ENCODE measurements around the gene ZNF598. TPM values are rescaled to one million over a fixed set of nuclear protein-coding genes. Genes with fewer than 3 reads are reported as not detected.

ZNF598 gene
- total RNA-seq, 3 donors from 2014 or later: 16.0 to 25.2 (median 22.2) TPM

DNA sequence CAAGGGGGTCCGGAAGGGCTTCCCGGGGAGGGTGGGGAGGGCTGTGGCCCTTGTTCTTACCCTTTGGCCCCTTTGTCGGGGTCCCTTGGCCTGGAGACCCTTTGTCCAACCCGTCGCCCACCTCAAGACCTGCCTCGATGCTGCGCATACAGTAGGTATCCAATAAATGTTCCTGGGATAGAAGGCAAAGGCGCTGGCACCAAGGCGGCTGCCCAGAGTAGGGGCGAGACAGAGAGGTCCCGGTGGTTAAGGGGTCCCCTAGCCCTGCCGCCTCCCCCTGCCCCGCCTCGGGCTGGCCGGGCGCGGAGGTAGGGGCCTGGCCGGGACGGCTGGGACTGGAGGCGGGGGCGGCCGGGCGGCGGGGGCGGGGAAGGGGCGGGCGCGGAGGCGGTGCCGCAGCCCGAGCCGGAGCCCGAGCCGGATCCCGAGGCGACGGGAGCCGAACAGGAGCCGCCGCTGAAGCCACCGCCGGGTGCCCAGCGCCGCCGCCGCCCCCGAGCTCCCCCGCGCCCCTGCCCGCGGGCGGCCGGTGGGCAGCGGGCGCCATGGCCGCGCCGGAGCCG, 16.9 kb upstream of the ZNF598 start, which contains the start of gene NHERF2:
Gene NHERF2 (plus strand): TSS at position 442 of the 563 bp plus-strand sequence. CDS start 104 bp downstream, at position 546.
- no peaks in the 10 kb centered on the region for H3K36me3 ChIP-seq
- H3K27ac ChIP-seq: peak within 1 kb of the TSS; percentile 71 to 75
- DNase-seq (ENCODE audit: low spot score in 2 of 2): no peak
- no peaks in the 10 kb centered on the region for H3K27me3 ChIP-seq
- H3K9me3 ChIP-seq: no peaks in the 10 kb centered on the region
- intact Hi-C loops (cut with DNase I; ENCODE audit: low total_unique reads): loop anchor here (5.0 kb wide), 1 partner anchor 116 kb away; no protein-coding TSS in a partner anchor
- peaks cover 4 to 27% of the 10 kb centered on the region in 2 donors for H3K4me1 ChIP-seq
- TF ChIP-seq CTCF (IDR thresholded peaks at IDR 0.05) (no peak), POLR2A (IDR thresholded peaks at IDR 0.05) (no peak), POLR2AphosphoS5 (IDR thresholded peaks at IDR 0.05) (no peak)
- H3K4me3 ChIP-seq: peak within 1 kb of the TSS; percentile 58 to 93 (median 74)

DNA sequence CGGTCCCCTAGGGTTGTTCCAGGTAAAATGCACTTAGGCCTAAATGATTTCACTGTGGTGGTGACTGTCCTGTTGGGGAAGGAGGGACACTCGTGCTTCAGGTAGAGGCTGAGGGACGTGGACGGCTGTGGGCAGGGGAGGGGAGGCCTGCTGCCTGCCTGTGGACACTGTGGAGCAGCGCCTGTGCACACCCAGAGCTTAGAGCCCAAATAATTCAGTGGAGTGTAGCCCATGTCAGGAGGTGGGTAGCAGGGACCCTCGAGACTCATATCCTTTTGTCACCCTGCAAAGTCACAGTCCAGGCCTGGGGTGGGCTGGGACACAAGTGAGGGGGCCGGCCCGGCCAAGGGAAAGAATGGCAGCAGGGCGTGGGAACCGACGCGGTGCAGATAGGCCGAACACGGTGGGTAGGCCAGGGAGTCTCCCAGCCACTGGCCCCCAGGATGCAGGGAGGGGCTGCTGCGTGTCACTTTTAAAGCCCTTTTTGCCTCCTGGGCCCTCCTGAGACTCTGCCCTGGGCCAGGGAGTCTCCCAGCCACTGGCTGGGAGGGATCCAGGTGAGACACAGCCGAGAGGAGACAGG, 16.3 kb upstream of the ZNF598 start:
- Histone ChIP-seq H3K4me3 (peak overlapping the region; percentile 58 to 93 (median 74)), H3K9me3 (no peaks in the 10 kb centered on the region), H3K4me1 (peaks cover 4 to 27% of the 10 kb centered on the region in 2 donors), H3K27ac (peak overlapping the region; percentile 71 to 75), H3K36me3 (no peaks in the 10 kb centered on the region), H3K27me3 (no peaks in the 10 kb centered on the region)
- TF ChIP-seq POLR2AphosphoS5 (IDR thresholded peaks at IDR 0.05): no peak
- TF ChIP-seq CTCF (IDR thresholded peaks at IDR 0.05): no peak
- TF ChIP-seq POLR2A (IDR thresholded peaks at IDR 0.05): no peak
- DNase-seq (ENCODE audit: low spot score in 2 of 2): no peak
- intact Hi-C loops (cut with DNase I; ENCODE audit: low total_unique reads): loop anchor here (1.0 to 5.0 kb wide), 2 partner anchors 42 to 116 kb away; no protein-coding TSS in a partner anchor

- peaks cover 6 to 30% of the 10 kb centered on the region in 2 donors for H3K4me1 ChIP-seq
Observed at GRCh38 chr16:2025251-2025650, 15.6 kb upstream of the ZNF598 start.

DNA sequence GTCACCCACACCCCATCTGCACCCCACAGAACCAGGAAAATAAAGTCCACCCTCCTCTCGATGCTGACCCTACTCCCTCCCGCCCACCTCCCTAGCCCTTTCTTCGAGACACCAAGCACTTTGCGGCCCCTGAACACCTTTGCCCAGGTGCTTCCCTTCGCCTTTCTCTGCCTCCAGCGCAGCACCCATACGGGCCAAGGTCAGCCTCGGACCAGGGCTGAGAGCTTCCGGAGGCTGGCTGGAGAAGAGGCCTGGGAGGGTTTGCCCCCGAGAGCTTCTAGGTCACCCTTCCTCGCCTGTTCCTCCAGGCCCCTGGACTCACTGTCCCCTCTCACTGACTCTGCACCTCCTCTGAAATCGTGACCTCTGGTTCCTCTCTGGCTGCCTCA, 14.4 kb upstream of the ZNF598 start:
- H3K27ac ChIP-seq: peak overlapping the region in 1 of 2 donors; percentile 63
- intact Hi-C loops (cut with DNase I; ENCODE audit: low total_unique reads): no loop called here
- no peaks in the 10 kb centered on the region for H3K36me3 ChIP-seq
- no peaks in the 10 kb centered on the region for H3K9me3 ChIP-seq
- peaks cover 7 to 29% of the 10 kb centered on the region in 2 donors for H3K4me1 ChIP-seq
- peak overlapping the region in 2 of 3 donors; percentile 42 to 63 for H3K4me3 ChIP-seq
- H3K27me3 ChIP-seq: peaks cover 8 to 18% of the 10 kb centered on the region in 2 donors
- no peak for DNase-seq (ENCODE audit: low spot score in 2 of 2)
- TF ChIP-seq POLR2A (IDR thresholded peaks at IDR 0.05) (no peak), POLR2AphosphoS5 (IDR thresholded peaks at IDR 0.05) (no peak), CTCF (IDR thresholded peaks at IDR 0.05) (no peak)

More at GRCh38 chr16:2025251-2025650, 15.6 kb upstream of the ZNF598 start:
- H3K9me3 ChIP-seq: no peaks in the 10 kb centered on the region
- H3K27ac ChIP-seq: no peak overlapping the region
- no peak for TF ChIP-seq POLR2AphosphoS5 (IDR thresholded peaks at IDR 0.05)
- no peak for TF ChIP-seq POLR2A (IDR thresholded peaks at IDR 0.05)
- TF ChIP-seq CTCF (IDR thresholded peaks at IDR 0.05): no peak
- no peak overlapping the region for H3K4me3 ChIP-seq
- DNase-seq (ENCODE audit: low spot score in 2 of 2): no peak
- no peaks in the 10 kb centered on the region for H3K36me3 ChIP-seq
- intact Hi-C loops (cut with DNase I; ENCODE audit: low total_unique reads): loop anchor here (1.0 to 5.0 kb wide), 2 partner anchors 43 to 117 kb away; no protein-coding TSS in a partner anchor
- H3K27me3 ChIP-seq: peaks cover 1 to 6% of the 10 kb centered on the region in 2 donors

Measured in breast epithelium (tissue), 4 donors.